Stimulated activated naive CD8-positive, alpha-beta T cell treated with anti-CD3 and anti-CD28 coated beads, Interleukin-15, Interleukin-2, amounts not matched to agents 100 U/mL and 50 U/mL, for 24 hours (primary cell): ENCODE data around the gene CTSL.

Source experiments
- ATAC-seq: fragments of 150-1000 bp; cut with Tn5 transposase; one replicate; pipeline ENCODE4 v1.10.0; 2021
- DNase-seq: peaks from one replicate; pipeline ENCODE4 v3.0.0; 2021

Gene CTSL

DNA sequence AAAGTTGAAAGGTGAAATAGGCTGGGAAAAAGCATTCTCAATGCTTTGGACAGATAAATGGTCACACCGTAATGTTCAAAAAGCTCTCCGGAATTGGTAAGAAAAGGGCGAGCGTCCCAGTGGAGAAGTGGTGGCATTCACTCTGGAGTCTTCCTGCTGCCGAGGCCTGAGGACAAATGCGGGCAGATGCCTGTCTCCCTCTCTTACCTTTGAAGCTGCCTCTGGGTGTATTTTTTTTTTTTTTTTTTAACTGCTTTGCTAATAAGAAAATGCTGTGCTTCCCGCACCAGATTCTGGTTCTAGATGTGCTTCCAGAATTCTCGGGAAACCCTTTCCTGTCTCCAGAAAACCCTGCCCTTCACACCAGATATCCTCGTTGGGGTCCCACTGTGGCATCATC is 24.4 kb upstream of the CTSL start:
- no peak for ATAC-seq
- no peak for DNase-seq

DNA sequence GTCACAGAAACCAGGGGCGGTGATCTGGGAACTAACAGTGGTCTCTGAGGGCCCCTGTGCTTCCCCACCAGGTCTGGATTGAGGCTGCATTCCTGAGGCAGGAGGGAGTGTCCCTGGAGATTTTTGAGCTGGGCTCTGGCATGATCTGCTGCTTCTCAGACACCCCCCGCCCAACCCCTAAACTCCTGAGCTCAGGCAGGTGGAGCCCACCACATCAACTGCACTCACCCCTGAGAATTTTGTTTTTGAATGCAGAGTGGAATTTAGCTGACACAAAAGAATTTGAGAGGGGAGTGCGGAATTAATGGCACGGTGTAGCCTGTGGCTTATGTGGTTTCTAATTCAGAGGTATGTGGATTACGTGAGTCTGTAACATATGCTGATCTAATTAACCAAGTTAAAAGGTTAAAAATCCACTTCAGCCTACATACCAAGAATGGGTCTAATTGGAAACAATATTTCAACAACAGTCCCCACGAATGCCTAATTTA is 23.9 kb upstream of the CTSL start:
- no peak for ATAC-seq

DNA sequence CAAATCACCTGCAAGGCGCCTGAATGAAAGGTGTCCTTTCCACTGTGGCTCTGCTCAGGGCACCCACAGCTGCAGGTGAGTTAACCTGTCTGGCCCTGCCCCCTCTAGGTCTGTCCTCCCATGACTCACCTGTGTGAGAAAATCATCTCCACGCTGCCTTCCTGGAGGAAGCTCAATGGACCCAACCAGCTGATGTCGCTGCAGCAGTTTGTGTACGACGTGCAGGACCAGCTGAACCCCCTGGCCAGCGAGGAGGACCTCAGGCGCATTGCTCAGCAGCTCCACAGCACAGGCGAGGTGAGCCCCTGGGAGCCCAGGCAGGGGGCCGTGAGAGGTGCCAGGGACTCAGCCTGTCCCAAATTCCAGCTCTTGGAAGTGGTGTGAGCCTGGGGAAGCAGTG is 23.0 kb upstream of the CTSL start:
- no peak for ATAC-seq
- no peak for DNase-seq

More for the DNA sequence above, 23.9 kb upstream of the CTSL start:
- DNase-seq, result no peak

DNA sequence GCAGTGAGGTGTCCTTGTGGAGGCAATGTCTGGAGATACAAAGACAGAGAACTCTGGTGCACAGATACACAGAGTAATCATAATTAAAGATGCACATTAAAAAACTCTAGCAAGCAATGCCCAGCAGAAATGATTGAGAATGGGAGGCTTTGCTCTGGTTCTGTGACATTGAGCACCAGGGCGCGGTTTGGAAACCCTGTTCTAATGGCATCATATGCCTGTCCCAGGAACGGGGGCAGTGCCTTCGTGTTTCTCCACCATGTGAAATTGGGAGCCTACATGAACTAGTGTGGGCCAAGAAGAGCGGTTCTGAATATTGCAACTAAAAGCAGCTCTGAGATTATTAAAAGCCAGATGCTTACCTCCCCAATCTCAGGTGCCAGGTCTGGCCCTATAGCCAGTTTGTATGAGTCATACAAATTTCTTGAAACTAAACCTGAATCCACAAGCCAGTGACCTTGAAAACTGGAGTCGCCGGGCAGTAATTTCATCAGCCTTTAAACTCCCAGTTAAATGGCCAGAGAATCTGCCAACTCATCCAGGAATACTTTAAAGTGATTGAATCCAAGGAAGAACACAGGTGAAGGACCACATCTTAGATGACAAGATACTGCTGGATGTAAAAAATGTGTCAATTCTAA is 22.2 kb upstream of the CTSL start:
- DNase-seq, result no peak
- no peak for ATAC-seq

DNA sequence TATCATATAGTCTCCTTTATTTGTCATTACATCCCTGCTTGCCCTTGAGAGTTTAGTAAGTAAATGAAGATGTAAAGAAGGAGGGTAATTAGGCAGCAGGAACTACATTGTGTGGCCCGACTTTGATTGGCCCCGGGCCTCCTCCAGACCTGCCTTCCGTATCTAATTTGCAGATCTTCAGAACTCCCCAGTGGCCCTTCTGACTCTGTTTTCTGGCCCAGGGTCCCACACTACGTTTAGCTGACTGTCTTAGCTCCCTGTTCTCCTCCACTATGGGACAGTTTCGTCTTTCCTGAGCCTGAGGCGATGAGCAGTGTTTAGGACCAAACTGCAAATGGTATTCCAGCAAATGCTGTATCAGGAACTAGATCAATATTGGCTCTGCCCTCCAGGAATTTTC is 21.6 kb upstream of the CTSL start:
- DNase-seq, result no peak
- ATAC-seq, result no peak

DNA sequence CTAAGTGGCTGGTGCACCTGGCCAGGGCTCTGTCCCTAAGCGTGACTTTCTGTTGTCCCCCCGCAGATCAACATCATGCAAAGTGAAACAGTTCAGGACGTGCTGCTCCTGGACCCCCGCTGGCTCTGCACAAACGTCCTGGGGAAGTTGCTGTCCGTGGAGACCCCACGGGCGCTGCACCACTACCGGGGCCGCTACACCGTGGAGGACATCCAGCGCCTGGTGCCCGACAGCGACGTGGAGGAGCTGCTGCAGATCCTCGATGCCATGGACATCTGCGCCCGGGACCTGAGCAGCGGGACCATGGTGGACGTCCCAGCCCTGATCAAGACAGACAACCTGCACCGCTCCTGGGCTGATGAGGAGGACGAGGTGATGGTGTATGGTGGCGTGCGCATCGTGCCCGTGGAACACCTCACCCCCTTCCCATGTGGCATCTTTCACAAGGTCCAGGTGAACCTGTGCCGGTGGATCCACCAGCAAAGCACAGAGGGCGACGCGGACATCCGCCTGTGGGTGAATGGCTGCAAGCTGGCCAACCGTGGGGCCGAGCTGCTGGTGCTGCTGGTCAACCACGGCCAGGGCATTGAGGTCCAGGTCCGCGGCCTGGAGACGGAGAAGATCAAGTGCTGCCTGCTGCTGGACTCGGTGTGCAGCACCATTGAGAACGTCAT is 19.7 kb upstream of the CTSL start:
- ATAC-seq (no peak), DNase-seq (no peak)

DNA sequence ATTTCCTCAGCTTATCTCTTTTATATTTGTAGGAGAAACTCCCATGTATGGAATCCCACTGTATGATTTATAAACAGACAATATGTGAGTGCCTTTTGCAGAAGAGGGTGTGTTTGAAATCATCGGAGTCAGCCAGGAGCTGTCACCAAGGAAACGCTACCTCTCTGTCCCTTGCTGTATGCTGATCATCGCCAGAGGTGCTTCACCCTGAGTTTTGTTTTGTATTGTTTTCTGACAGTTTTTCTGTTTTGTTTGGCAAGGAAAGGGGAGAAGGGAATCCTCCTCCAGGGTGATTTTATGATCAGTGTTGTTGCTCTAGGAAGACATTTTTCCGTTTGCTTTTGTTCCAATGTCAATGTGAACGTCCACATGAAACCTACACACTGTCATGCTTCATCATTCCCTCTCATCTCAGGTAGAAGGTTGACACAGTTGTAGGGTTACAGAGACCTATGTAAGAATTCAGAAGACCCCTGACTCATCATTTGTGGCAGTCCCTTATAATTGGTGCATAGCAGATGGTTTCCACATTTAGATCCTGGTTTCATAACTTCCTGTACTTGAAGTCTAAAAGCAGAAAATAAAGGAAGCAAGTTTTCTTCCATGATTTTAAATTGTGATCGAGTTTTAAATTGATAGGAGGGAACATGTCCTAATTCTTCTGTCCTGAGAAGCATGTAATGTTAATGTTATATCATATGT is 18.0 kb upstream of the CTSL start:
- ATAC-seq, result no peak

DNA sequence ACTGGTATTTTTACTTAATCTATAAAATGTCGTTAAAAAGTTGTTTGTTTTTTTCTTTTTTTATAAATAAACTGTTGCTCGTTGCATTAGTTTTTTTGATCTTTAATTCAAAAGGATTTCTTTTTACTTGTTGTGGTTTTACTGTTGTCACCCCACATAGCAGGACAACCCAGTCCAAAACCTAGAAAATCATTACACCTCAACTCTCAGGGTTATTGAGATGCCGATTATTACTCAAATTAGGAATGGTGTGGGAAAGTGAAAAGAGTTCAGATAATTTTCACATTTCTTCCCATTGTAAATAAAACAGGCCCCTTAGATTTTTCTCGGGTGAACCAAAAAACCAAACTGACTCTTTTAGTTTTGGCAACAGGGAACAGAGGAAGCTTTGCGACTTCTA is 17.4 kb upstream of the CTSL start:
- no peak for DNase-seq

More for the DNA sequence above, 18.0 kb upstream of the CTSL start:
- no peak for DNase-seq

DNA sequence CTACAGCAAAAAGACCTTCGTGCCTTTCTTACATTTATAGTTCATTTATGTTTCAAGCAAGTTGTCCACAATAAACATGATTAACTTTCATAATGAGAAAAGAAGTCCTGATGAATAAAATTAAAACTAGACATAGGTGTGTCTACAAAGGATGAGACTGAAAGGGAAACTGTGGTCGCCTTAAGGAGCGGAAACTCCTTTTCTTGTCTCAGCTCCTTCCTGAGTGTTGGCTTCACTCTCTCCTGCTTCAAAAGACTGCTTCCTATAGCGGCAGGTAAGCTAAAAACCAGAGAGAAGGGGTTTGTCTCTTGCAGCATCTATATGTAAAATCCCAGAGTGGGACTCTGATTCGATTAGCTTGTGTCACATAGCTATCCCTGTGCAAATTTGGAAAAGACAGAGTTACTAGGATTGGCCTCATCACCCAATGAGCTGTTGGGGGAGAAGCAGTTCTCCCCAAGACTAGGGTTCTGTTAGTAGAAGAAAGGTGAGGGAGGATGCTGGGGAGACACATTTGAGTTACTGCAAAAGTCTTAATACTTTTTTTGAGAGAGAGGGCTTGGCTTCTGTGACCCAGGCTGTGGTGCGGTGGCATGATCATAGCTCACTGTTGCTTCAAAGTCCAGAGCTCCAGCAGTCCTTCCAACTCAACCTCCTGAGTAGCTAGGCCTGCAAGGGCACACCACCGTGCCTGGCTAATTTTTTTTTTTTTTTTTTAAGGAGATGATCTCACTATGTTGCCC is 16.8 kb upstream of the CTSL start:
- ATAC-seq, result no peak
- no peak for DNase-seq

More for the DNA sequence above, 17.4 kb upstream of the CTSL start:
- no peak for ATAC-seq

DNA sequence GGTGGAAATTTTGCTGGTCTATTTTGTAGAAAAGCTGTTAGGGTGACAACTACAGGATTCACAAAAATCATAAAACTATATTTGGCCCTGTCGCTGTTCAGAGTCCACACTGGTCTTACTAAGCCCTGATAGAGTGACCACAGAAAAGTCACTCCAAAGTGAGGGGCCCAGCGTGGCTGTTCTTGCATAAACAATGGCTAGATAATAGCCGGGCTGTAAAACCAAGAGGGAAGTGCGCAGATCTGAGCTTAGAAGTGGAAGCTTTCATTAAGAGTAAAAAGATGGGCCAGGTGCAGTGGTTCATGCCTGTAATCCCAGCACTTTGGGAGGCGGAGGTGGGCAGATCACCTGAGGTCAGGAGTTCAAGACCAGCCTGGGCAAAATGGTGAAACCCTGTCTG is 15.5 kb upstream of the CTSL start:
- ATAC-seq (no peak), DNase-seq (no peak)

DNA sequence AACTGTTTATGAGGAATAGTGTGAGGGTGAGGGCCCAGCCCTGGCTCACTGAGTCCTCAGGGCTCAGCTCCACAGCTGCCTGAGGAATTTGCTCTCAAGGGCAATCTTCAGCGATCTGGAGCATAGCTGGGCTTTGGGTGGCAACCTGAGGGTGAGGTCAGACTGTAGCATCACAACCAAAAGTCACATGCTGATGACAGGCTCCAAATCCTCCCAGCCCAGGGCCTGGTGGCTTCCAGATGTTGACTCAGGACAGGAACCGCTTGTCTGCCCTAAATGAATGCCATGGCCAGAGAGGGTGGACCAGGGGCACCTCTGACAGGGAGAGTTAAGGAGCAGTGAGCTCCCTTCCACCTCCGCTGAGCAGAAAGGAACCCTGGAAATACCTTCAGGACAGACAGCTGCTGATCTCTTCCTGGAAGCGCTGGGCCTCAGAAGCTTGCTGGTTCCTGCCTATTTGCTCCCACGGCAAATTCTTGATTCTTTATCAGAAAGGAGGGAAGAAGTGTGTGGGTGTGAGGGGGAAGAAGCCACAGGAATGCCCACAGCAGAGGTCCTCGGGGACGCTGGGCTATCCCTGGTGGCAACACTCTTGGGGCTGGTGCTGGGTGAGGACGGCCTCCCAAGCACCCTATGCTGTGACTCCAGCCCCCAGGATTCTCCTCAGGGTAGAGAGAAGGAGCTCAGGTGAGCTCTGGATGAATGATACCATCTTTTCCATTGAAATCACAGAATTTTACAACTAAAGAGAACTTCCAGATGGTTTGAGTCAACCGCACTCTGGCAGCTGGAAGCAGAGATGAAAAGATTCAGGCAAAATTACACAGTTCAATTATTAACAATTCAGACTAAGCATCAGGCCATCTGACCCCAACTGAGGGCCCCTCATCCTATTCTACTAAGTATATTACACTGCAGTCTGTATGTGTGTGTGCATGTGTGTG is 13.8 kb upstream of the CTSL start:
- DNase-seq, result no peak
- ATAC-seq, result no peak

DNA sequence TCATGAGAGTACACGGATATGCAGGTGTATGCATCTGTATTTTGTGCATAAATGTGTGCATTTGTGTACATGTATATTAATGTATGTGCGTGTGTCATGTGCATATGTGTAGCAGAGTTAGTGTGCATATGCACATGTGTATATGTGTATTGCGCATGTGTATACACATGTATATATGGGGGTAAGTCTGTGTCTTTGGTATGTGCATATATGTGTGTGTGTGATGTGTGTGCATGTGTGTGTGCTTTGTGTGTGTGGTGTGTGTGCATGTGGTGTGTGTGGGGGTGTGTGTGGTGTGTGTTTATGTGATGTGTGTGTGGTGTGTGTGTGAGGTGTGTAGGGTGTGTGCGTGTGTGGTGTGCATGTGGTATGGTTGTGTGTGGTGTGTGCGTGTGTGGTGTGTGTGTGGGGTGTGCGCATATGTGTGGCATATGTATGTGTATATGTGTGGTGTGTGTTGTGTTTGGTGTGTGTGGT is 13.1 kb upstream of the CTSL start:
- no peak for DNase-seq
- ATAC-seq, result no peak

DNA sequence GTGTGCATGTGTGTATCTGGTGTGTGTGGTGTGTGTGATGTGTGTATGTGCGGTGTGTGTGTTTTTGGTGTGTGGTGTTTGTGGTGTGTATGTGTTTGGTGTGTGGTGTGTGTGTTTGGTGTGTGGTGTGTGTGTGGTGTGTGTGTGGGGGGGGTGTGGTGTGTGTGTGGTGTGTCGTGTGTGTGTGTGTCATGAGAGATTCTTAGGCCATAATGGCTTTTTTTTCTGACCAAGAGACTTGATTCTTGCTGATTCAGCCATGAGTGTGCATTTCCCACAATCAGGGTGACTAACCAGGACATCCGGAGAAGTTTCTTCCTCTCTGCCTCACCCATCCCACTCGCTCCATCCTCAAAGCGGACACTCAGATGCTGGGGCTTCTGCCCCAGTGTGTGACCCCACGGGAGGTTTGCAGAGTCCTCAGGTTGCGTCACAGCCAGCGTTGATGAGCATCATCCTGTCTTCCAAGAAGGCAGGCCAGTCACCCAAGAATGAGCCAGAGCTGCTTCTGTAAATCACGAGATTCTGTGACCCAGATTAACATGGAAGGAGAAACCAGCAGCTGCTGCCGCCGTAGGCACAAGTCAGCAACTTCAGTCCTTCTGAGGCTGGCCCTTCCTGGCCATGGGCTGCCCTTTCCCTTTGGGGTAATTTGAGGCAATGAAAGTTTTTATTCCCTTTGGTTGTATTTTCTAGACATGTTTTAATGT is 12.5 kb upstream of the CTSL start:
- DNase-seq, result no peak
- peak; percentile 38 for ATAC-seq

DNA sequence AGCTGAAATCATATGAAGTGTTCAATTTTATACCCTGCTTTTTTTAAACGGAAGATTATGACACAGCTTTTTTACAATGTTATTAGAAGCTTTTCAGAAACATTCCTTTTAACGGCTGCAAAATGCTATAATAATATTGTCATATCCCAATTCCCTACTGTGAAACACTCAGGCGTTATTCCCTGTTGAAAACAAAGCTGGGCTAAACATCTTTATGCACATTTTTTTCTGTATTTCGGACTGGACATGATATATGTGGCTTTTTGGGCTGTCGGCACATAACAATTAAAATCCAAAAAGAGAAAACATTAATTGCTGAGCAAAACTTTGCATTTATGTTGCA is 12.0 kb upstream of the CTSL start:
- ATAC-seq, result no peak
- DNase-seq, result no peak

DNA sequence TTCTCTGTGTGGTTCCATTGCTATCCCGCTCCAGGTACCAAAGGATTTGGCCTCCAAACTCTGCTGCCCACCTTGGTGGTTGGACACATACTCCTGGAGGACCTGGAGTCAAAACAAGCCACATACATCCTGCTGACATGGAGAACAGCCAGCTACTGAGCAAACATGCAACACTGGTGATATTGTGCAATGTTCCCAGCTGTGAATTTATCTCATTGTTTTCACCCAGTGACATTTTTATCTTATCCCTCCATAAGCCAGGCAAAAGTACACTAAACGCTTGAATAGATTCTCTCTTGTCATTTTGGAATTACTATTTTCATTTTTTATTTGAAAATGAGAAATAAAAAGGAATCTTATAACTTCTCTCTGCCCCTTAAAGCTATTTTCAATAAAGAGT is 11.1 kb upstream of the CTSL start:
- no peak for DNase-seq
- ATAC-seq, result no peak

DNA sequence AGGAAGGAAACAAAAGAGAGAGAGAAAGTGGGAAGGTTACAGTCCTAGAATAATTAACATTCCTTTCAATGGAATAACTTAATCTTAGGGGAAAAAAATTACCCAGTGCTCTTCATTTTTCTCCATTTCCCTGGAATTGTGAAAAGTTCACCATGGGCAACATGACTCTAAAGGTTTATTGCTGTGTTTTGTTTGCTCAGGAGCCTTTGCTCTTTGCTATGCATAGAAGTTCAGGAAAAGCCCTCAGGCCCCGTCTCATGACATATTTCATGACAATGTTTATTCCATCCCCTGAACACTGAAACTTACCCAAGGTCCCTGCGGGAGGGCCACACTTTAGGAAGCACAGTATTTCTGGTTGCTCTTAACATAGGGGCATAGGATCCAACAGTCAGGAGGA is 9.8 kb upstream of the CTSL start:
- ATAC-seq (no peak), DNase-seq (no peak)

DNA sequence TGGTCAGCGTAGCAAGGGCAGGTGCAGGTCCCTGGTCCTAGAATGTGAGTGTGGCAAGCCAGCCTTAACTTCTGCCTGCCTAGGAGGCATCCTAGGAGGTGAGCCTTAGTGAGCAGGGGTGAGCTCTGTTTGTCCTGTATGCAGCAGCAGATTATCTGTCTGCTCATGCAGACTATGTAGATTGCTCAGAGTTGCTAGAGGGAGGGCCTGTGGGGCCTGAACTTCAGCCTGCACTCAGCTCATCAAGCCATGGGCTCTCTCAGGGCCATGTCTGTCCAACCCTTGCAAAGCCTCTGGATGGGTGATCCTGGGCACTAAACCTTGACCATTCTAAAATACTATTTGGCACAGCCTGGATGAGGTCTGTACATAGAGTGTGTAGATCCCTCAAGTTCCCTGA is 8.5 kb upstream of the CTSL start:
- DNase-seq (no peak), ATAC-seq (no peak)

DNA sequence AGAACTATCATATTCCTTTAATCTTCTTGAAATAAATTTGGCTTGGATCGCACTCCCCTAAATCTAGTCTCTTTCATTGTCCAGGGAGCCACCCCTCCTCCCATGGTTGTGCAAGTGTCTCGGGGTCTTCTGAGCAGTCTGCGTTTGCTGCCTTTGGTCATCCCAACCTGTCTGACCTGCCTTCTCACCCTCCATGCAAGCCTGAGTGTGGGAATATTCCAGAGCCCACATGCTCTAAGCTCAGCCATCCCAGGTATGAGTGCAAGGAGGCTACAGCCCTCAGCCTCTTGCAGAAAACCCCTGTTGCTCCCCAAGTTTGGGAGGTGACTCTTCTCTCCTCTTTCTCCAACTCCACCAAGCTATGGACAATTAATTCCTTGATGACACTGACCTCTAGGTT is 7.7 kb upstream of the CTSL start:
- DNase-seq (no peak), ATAC-seq (no peak)

DNA sequence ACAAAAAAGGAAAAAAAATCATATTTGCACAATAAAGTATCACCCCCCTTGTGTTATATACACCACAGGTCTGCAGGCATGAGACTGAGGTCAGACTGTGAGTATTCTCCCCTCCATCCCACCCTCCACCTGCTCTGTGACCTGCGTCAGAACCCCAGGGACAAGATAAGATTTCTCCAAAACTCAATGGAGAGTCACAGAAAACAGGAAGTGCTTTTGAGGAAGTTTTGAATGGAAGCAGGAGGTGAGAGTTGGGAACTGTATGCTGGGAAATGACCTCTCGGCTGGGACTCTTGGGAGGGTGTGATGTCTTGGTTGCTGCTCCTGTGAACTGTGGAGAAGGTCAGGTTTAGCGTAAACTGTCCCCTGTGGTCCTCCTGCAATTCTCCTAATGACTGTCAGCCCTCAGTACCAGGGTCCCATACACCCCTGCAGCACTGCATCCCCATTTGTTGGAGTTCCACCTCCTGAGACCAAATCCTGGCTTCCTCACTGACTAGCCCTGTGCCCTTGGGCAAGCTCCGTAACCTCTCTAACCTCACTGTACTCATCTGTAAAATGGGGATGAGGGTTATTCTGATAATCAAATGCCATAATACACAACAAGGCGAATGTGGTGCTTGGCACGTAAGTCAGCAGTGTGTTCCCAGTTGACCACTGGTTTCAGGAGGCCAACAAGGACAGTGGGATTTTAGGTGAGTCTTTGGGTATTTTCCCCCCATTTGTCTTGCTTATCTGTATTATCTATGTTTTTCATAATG is 6.9 kb upstream of the CTSL start:
- no peak for ATAC-seq

DNA sequence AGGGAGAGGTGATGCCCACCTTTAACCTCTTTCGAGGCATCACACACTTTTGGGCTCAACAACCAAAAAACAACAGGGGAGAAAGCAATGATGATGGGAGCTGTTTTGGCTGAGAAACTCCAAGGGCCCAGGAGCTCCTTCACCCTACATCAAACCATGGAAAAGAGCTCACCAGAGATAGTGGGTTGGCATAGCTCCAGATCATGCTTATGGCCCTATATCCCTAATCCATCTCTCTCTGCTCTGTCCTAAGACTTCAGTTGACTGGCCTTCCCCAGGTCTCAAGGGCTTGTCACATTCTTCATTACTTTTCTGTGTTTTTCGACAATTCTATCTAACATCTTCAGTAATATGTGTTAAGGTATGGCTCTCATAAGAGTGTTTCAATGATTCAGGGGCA is 5.7 kb upstream of the CTSL start:
- ATAC-seq, result no peak
- DNase-seq, result no peak

More for the DNA sequence above, 6.9 kb upstream of the CTSL start:
- DNase-seq, result no peak
